KG1 (cell line): Measurements from ENCODE around the gene ZNF512B.
"Not testable (repeated sequence)": the region's sequence is repeated elsewhere in the genome, so short reads cannot be mapped to it uniquely, and the experiment has no call there.

Experiments
- DNase-seq: peaks from one replicate; lab custom pipeline; 2025; lab: John Stamatoyannopoulos, UW

ZNF512B gene

DNA sequence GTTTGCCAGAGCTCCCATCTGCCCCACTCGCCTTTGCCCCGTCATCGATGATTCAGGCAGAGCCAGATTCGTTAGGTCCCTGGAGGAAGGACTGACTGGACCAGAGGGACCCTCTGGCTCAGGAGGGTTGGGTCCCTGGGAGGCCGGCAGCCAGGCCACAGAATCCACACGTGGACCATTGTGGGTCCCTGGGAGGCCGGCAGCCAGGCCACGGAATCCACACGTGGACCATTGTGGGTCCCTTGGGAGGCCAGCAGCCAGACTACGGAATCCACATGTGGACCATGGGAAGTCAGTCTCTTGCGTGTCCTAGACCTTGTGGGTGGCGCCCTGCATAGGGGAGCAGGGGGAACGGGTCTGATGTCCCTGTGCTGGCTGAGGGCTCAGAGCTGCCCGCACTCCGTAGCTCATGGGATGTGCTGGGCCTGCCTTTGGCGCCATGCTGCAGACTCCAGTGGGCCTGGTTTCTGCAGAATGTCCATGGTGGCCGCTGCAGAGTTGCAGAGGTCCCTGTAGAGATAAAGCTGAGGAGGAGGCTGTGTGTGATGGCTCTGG, 37.0 kb downstream of the ZNF512B start:
- DNase-seq: no peak

DNA sequence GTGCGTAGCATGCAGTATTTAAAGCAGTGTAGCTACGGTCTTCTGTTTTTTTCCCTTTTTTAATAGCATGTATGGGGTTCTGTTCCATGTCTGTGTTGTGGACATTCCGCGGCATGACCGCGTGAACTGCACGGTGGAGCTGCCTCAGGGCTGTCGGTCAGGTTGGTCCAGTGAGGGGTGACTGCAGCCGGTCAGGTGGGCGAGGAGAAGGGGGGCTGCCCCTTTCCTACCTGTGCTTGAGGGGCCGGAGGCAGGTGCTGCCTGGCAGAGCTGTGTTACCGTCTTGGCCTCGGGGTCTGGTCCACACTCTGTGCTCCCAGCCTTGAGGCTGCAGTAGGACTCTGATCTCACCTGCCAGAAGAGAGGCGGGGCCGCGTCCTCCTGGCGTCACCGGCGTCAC, 38.0 kb downstream of the ZNF512B start:
- no peak for DNase-seq

DNA sequence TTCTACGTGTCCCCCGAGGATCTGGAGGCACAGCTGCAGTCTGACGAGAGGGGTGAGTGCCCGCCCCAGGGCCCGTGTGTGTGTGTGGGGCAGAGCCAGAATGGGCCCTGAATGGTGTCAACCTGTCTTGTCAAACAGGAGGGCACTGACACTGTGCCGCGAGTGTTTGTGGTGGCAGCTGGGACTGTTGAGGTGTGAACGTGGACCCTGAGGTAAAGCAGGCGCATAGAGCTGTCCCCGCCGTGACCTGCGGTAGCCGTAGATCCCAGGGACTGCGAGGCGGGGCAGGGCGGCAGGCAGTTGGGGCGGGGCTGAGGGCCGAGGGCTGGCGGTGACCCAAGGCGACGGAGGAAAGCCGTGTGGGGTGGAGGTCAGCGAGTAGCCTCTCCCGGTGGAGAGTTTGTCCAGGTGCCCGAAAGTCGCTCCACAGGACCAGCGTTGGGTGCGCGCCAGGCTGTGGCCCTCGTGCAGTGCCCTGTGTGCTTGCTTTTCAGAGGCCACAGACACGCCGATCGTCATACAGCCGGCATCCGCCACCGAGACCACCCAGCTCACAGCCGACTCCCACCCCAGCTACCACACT, 38.7 kb downstream of the ZNF512B start:
- DNase-seq: no peak

DNA sequence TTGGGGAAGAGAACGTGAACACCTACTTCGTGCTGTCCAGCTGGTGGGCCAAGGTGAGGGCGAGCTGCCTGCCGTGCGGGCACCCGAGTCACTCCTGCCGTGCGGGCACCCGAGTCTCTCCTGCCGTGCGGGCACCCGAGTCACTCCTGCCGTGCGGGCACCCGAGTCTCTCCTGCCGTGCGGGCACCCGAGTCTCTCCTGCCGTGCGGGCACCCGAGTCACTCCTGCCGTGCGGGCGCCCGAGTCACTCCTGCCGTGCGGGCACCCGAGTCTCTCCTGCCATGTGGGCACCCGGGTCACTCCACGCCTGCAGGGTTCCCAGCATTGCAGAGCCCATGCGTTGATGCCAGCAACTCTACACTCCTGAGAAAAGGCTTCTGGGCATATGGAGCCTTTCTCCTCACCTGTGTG, 40.3 kb downstream of the ZNF512B start:
- not testable (repeated sequence) for DNase-seq

DNA sequence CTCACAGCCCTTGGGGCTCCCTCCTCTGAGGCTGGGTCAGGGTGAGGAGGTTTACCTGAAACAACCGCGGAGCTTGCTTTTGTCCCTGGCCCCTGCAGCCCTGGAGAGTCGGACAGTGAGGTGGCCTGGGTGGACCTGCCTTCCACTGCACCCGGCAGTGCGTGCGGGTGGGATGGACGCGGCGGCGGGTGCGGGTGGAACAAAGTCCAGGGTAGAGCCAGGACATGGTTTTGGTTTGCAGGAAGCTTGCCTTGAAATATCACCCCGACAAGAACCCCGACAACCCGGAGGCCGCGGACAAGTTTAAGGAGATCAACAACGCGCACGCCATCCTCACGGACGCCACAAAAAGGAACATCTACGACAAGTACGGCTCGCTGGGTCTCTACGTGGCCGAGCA, 40.7 kb downstream of the ZNF512B start:
- DNase-seq: no peak

DNA sequence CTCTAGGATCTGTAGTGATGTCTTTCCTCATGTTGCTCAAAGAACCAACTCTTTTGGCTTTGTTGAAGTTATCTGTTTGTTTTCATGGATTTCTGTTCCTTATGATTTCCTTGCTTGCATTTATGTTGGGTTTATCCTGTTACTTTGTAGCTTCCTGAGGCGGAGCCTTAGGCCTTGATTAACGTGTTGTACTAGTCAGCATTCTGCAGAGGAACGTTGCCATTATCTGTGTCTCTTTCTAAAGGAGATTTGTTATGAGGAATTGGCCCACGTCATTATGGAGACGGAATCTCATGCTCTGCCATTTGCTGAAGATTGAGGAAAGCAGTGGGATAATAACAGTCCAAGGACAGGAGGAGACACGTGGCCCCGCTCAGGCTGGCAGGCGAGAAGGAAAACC, 43.4 kb downstream of the ZNF512B start:
- no peak for DNase-seq

DNA sequence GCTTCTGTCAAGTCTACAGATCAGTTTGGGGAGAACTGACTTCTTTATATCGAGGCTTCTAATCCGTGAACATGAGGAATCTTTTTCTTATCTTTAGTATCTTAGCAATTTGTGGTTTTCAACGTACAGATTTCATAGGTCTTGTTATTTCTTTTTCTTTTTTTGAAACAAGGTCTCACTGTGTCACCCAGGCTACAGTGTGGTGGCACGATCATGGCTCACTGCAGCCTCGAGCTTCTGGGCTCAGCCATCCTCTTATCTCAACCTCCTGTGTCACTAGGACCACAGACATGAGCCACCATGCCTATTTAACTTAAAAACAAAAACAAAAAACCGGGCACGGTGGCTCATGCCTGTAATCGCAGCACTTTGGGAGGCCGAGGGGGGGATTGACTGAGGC, 45.5 kb downstream of the ZNF512B start:
- DNase-seq: no peak

DNA sequence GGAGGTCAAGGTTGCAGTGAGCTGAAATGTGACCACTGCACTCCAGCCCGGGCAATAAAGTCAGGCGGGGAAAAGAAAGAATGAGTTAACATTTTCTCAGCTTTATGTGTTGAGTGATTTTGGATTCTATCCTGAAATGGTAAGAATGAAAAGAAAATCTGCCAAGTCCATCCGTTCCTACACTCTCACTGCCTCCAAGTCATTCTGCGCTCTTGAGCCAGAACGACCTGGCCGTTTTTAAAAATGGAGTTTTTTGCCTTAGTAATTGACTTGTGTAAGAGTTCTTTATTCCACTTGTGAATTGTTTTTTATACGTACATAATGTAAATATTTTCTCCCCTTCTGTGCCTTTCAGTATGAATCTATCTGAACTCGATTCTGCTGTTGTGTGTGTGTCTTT, 46.1 kb downstream of the ZNF512B start:
- DNase-seq: no peak

DNA sequence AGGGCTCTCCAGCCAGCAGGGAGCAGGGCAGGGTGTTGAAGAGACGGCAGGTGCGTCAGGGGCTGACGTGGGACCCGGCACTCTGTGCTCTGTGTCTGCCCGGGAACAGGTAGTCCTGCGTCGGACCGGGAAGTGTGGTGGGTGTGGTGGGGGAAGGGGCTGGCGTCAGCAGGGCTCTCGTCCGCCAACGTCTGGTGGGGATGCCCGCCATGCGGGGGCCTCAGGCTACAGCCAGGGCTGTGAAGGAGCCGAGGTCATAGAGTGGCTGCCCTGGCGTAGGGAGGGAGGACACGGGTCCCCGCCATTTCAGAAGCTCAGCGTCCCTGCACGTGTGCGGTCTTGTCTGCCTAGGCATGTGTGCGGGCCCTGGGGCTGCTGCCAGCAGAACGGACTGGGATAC, 49.5 kb downstream of the ZNF512B start:
- no peak for DNase-seq

DNA sequence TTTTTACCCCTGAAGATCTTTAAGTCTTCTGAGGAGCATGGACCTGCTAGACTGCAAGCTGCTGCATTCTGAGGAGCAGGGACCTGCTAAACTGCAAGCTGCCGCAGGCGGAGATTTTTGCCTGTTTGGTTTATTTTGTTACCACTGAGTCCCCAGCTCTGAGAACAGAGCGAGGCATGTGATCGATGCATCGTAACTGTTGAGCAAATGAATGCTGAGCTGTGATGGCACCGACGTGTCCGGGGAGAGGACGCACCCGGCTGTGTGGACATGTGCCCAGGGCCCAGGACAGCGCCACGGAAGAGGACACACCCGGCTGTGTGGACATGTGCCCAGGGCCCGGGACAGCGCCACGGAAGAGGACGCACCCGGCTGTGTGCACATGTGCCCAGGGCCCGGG, 50.6 kb downstream of the ZNF512B start:
- no peak for DNase-seq

DNA sequence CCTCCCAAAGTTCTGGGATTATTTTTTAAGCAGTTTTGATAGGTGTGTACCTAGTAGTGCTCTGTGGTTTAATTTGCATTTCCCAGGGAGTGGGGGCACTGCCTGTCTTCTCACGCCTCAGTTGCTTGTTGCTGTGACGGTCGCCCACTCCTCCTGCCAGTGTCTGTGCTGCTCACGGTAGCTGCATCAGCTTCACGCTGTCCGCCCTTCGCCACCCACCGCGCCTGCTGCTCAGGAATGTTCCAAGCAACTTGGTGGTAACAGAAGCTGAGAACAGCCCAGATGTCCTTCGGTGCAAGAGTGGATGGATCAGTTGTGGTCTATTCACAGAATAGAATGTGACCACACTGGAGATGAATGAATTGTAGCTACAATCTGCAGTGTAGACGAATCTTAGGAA, 51.9 kb downstream of the ZNF512B start:
- no peak for DNase-seq

DNA sequence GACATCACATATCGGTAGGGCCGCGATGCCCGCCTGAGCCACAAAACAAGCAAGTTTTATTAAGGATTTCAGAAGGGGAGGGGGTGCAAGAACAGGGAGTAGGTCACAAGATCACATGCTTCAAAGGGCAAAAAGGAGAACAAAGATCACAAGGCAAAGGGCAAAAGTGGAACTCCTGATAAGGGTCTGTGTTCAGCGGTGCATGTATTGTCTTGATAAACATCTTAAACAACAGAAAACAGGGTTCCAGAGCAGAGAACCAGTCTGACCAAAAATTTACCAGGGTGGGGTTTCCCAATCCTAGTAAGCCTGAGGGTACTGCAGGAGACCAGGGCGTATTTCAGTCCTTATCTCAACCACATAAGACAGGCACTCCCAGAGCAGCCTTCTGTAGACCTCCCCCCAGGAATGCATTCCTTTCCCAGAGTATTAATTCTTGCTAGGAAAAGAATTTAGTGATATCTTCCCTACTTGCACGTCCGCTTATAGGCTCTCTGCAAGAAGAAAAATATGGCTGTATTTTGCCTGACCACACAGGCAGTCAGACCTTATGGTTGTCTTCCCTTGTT, 53.3 kb downstream of the ZNF512B start:
- DNase-seq: not testable (repeated sequence)

DNA sequence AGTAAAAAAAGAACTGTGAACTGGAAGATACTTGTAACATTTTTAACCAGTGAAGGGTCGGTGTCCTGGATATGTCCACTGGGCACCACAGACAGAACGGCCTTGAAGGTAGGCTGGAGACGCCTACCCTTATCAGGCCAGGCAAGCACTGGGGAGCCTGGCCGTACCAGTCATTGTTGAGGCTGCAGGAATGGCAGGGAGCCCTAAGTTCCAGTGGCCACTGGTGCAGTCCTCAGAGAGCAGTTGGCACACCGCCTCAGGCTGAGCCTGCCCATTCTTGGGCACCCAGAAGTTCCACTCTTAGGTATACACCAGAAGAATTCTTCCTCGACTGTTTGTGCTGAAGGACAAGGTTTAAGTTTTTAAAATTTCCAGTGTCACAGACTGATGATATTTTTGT, 54.3 kb downstream of the ZNF512B start:
- DNase-seq: no peak

DNA sequence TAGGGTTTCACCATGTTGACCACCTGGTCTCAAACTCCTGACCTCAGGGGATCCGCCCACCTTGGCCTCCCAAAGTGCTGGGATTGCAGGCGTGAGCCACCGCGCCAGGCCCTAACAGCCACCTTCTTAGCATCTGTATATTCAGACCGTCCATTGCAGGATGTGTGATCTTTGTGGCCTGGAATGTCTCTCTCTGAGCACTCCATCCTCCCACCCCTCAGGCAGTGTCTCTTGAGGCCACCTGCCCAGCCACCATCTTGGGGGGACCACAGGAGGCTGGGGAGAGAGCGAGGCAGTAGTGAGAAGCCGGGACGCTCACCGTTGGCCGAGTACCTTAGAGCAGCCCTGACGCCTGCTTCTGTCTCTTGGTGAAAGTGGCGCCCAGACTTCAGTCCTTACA, 56.0 kb downstream of the ZNF512B start:
- DNase-seq: no peak

DNA sequence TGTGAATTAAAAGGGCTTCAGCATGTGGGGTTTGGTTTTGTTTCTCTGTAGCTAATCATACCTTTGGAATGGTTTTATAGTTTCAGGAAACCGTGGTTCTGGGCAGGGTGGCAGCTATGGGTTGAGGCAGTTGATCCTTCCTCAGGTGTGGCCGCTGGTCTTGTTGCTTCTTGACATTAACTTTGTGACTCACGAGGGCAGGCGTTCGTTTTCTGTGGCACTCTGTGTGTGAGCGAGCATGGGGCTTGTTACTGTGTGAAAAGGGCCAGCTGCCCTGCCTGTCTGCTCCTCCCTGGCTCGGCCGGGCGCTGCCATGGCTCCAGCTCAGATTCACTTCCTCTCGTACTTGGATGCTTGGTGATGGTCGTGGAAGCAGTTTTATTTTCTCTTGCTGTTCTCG, 58.6 kb downstream of the ZNF512B start:
- DNase-seq: no peak

DNA sequence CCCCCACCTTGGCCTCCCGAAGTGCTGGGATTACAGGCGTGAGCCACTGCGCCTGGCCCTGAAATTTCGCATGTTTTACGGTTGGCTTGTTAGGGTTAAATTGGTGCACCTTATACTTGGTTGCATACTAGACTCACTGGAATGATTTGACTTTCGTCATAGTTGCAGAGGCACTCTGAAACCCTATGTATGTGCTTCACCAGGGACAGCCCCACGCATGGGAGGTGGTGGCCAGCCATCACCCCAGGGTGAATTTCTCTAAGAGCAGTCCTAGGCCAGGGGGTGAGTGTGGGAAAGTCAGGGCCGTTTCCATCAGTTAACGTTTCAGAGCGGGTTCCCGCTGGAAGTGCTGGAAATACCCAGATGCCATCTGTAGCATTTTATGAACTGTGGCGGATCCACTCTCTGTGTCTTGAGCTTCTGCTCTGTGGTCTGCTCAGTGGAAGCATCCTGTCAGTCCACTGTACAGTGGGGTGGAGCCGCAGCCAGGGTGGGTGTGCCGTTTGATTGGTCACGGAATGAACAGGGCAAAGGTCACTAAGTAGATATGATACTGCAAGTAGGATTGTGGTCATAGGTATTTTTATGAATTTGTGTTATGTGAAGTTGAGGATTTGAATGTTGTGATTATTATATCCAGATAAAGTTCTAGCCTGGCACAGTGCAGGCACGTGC, 61.6 kb downstream of the ZNF512B start:
- DNase-seq: no peak
